ENCODE data around the gene CHST12. TPM values are rescaled to one million over a fixed set of nuclear protein-coding genes. Genes with fewer than 3 reads are reported as not detected.
A peak's percentile ranks its signal among the peaks of the same experiment; 100 is the strongest.

CHST12 gene
- total RNA-seq, result 29.8 TPM
- long read RNA-seq, full-length matches to known transcripts, result 65 of 103 reads
- long read RNA-seq, partial matches to known transcripts, result 5 of 103 reads
- long read RNA-seq, other reads (novel, unspliced or antisense), result 33 of 103 reads

GRCh38 chr7:2403014-2403717 lies at the start of gene CHST12:
TSS of gene CHST12 (plus strand) at chr7:2403611. CDS start at chr7:2432640, 29,029 bp downstream.
- peak; percentile 97 for DNase-seq
- Histone ChIP-seq H3K36me3 (no peaks in the 10 kb centered on the region), H3K4me3 (peak within 1 kb of the TSS; percentile 89), H3K27me3 (no peaks in the 10 kb centered on the region), H3K9me3 (no peaks in the 10 kb centered on the region), H3K4me1 (peaks cover 54% of the 10 kb centered on the region), H3K27ac (peak within 1 kb of the TSS; percentile 81)
- no peak for TF ChIP-seq CTCF (IDR thresholded peaks at IDR 0.05)
- intact Hi-C loops (cut with DNase I), result loop anchor here (10.0 kb wide), 1 partner anchor 542 kb away; no protein-coding TSS in a partner anchor
- ATAC-seq, result peak; percentile 95

DNA sequence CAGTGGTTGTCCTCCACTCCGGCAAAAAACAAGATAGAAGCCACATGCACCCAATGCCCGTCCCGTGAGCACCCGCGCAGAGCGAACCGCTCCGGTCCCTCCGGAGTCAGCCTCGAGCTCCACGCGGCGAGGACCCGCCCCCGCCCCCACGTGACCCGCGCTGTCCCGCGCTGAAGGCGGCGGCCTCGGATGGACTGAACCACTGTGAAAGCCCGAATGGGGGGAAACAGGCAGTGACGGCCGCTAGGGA lies 49.5 kb upstream of the CHST12 start:
- Histone ChIP-seq H3K9me3 (no peaks in the 10 kb centered on the region), H3K4me3 (peak overlapping the region; percentile 99), H3K27ac (peak overlapping the region; percentile 100), H3K36me3 (peaks cover 11% of the 10 kb centered on the region), H3K27me3 (no peaks in the 10 kb centered on the region), H3K4me1 (peaks cover 40% of the 10 kb centered on the region)
- DNase-seq (peak; percentile 96), ATAC-seq (peak; percentile 90)
- intact Hi-C loops (cut with DNase I), result loop anchor here (10.0 kb wide), 1 partner anchor 109 kb away; the partner anchor contains the start of genes MRM2 and NUDT1
- no peak for TF ChIP-seq CTCF (IDR thresholded peaks at IDR 0.05)

DNA sequence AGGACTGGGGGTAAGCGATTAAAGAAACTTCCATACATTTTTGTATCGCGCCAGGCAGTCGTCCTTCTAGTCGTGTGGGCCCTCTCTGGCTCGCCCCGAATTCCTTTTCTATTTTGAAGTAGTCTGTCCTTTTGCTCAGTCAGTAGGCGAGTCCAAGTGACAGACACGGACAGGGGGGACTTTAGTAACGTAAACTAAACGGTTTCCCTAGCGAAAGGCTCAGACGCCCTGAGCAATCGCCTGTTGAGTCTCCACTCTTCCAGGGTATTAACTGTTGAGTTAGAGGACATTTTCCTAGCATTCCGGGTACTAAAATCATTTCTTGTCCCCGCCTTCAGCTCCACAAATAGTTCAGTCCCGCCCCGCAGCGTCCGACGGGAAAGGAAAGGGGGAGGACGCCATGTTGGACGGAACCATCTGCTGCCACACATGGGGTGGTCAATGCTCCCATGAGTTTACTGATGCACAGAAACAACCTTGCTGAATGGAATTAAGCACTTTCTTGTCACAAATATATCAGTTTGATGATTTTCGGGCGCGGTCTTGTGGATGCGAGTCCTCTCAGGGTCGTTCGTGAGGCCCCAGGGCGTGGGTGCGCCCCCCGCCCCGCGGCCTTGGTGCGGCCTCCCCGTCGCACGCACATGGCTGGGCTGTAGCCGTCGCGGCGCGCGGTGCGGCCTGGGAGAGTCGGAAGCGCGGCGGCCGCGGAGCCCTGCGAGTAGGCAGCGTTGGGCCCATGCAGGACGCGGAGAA lies 49.0 kb upstream of the CHST12 start, which contains the start of gene EIF3B:
Gene EIF3B (plus strand): TSS at position 642 of the 753 bp plus-strand sequence. CDS start 95 bp downstream, at position 737.
- Histone ChIP-seq H3K9me3 (no peaks in the 10 kb centered on the region), H3K4me1 (peaks cover 45% of the 10 kb centered on the region), H3K27me3 (no peaks in the 10 kb centered on the region), H3K27ac (peak within 1 kb of the TSS; percentile 100), H3K4me3 (peak within 1 kb of the TSS; percentile 99), H3K36me3 (peaks cover 14% of the 10 kb centered on the region)
- DNase-seq, result peak; percentile 94
- peak; percentile 94 for ATAC-seq
- intact Hi-C loops (cut with DNase I), result loop anchor here (10.0 kb wide), 1 partner anchor 110 kb away; the partner anchor contains the start of genes MRM2 and NUDT1
- TF ChIP-seq CTCF (IDR thresholded peaks at IDR 0.05), result no peak

GRCh38 chr7:2354939-2355704 lies 48.3 kb upstream of the CHST12 start:
- ATAC-seq (no peak), DNase-seq (peak; percentile 67)
- peak overlapping the region; percentile 99 for H3K4me3 ChIP-seq
- H3K27me3 ChIP-seq, result no peaks in the 10 kb centered on the region
- no peak for TF ChIP-seq CTCF (IDR thresholded peaks at IDR 0.05)
- intact Hi-C loops (cut with DNase I), result loop anchor here (10.0 kb wide), 1 partner anchor 110 kb away; the partner anchor contains the start of genes MRM2 and NUDT1
- H3K36me3 ChIP-seq, result peaks cover 21% of the 10 kb centered on the region
- H3K27ac ChIP-seq, result peak overlapping the region; percentile 100
- H3K4me1 ChIP-seq, result peaks cover 46% of the 10 kb centered on the region
- H3K9me3 ChIP-seq, result no peaks in the 10 kb centered on the region

- Histone ChIP-seq H3K27ac (peak overlapping the region; percentile 100), H3K36me3 (peaks cover 24% of the 10 kb centered on the region), H3K27me3 (no peaks in the 10 kb centered on the region), H3K4me1 (peaks cover 46% of the 10 kb centered on the region), H3K4me3 (peak overlapping the region; percentile 99), H3K9me3 (no peaks in the 10 kb centered on the region)
- TF ChIP-seq CTCF (IDR thresholded peaks at IDR 0.05), result no peak
- ATAC-seq (no peak), DNase-seq (no peak)
- intact Hi-C loops (cut with DNase I), result loop anchor here (10.0 kb wide), 1 partner anchor 111 kb away; the partner anchor contains the start of genes MRM2 and NUDT1
Observed at GRCh38 chr7:2355705-2356008, 47.8 kb upstream of the CHST12 start.

Data from upper lobe of right lung (tissue), 1 donor.